ENCODE measurements around the gene IQCB1.
"Not testable (repeated sequence)": the region's sequence is repeated elsewhere in the genome, so short reads cannot be mapped to it uniquely, and the experiment has no call there.

The IQCB1 gene

GRCh38 chr3:121748680-121749275 lies 86.1 kb downstream of the IQCB1 start:
- DNase-seq (ENCODE audit: low read depth in 2 of 3, low spot score in 1 of 3): peak in 1 of 3 donors; percentile 12

- no peak for DNase-seq (ENCODE audit: low read depth in 2 of 3, low spot score in 1 of 3)
These were observed 86.9 kb downstream of the IQCB1 start for GRCh38 chr3:121747976-121748375.

- not testable (repeated sequence) for DNase-seq (ENCODE audit: low read depth in 2 of 3, low spot score in 1 of 3)
These were observed 91.8 kb downstream of the IQCB1 start for GRCh38 chr3:121743106-121743505.

GRCh38 chr3:121740896-121741295 lies 94.0 kb downstream of the IQCB1 start:
- no peak for DNase-seq (ENCODE audit: low read depth in 2 of 3, low spot score in 1 of 3)

- no peak for DNase-seq (ENCODE audit: low read depth in 2 of 3, low spot score in 1 of 3)
These were observed 95.0 kb downstream of the IQCB1 start for GRCh38 chr3:121739902-121740301.

- no peak for DNase-seq (ENCODE audit: low read depth in 2 of 3, low spot score in 1 of 3)
These were observed 97.2 kb downstream of the IQCB1 start for GRCh38 chr3:121737644-121738043.

GRCh38 chr3:121736112-121736511 lies 98.7 kb downstream of the IQCB1 start:
- no peak for DNase-seq (ENCODE audit: low read depth in 2 of 3, low spot score in 1 of 3)

- no peak for DNase-seq (ENCODE audit: low read depth in 2 of 3, low spot score in 1 of 3)
These were observed 99.7 kb downstream of the IQCB1 start for GRCh38 chr3:121735047-121735696.

GRCh38 chr3:121730940-121731687 lies 103.7 kb downstream of the IQCB1 start:
- no peak for DNase-seq (ENCODE audit: low read depth in 2 of 3, low spot score in 1 of 3)

GRCh38 chr3:121724130-121724529 lies 110.7 kb downstream of the IQCB1 start:
- no peak for DNase-seq (ENCODE audit: low read depth in 2 of 3, low spot score in 1 of 3)

GRCh38 chr3:121723485-121723884 lies 111.4 kb downstream of the IQCB1 start:
- DNase-seq (ENCODE audit: low read depth in 2 of 3, low spot score in 1 of 3): no peak

GRCh38 chr3:121722411-121722810 lies 112.4 kb downstream of the IQCB1 start:
- DNase-seq (ENCODE audit: low read depth in 2 of 3, low spot score in 1 of 3): no peak

- DNase-seq (ENCODE audit: low read depth in 2 of 3, low spot score in 1 of 3): no peak
These were observed 114.7 kb downstream of the IQCB1 start for GRCh38 chr3:121720163-121720562.

All from stimulated activated CD4-positive, alpha-beta T cell treated with anti-CD3 and anti-CD28 coated beads, Interleukin-12 subunit alpha, Interleukin-12 subunit beta, amount 100 ng/mL, for 48 hours (primary cell).